Activated naive CD8-positive, alpha-beta T cell treated with anti-CD3 and anti-CD28 coated beads, Interleukin-2, amount 50 U/mL, for 24 hours (primary cell): Measurements from ENCODE around the gene CRIM1.
A peak's percentile ranks its signal among the peaks of the same experiment; 100 is the strongest.
"Not testable (repeated sequence)": the region's sequence is repeated elsewhere in the genome, so short reads cannot be mapped to it uniquely, and the experiment has no call there.

Experiments used
- ATAC-seq: fragments of 150-1000 bp; cut with Tn5 transposase; one replicate; pipeline ENCODE4 v1.10.0; 2021
- DNase-seq: peaks from one replicate; pipeline ENCODE4 v3.0.0; 2021
- H3K27ac Mint-ChIP-seq: one replicate; pipeline ENCODE4 v1.8.0; 2021; ENCODE audit warnings: mild to moderate bottlenecking, mixed read lengths
- H3K27me3 Mint-ChIP-seq: one replicate; pipeline ENCODE4 v1.8.0; 2021; ENCODE audit warnings: mixed read lengths
- H3K36me3 Mint-ChIP-seq: one replicate; pipeline ENCODE4 v1.8.0; 2021; ENCODE audit warnings: low read depth, mixed read lengths
- H3K4me1 Mint-ChIP-seq: one replicate; pipeline ENCODE4 v1.8.0; 2021; ENCODE audit warnings: mixed read lengths
- H3K4me3 Mint-ChIP-seq: one replicate; pipeline ENCODE4 v1.8.0; 2021; ENCODE audit warnings: mild to moderate bottlenecking, moderate library complexity, mixed read lengths
- H3K9me3 Mint-ChIP-seq: one replicate; pipeline ENCODE4 v1.8.0; 2021; ENCODE audit warnings: mixed read lengths

CRIM1 gene

DNA sequence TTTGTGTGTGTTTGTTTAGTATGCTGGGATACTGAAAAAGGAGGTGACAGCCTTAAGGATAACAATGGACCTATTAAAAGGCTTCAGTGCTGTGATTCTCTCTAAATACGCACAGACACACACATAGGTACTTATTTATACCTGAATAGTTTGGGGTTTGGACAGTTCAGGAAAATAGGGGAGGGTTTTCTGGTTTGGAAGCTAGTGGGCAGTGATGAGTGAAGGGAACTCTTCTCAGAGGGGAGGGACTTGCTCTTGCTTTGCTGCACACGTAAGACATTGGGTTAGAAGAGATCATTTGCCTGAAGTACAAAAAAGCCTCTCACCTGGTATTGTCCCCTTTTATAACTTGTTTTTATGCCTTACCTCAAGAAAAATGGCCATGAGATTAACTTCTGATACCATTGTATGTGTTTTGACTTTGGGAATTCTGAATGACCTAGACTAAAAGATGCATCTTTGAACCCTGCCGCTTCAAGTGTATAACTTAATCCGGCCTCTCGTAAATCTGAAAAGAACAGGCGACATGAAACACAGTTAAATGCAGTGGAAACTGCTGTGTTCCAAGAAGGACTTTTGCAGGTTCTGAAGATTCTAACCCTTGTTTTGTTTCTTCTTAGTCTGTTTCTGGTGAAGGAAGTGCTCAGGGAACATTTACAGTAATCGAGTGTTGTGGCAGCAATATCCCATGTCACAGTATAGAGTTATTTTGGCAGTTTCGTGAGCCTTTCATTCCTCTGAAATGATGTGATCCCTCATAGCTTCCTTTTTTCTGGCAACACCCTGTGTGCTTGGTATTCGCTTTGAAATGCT is 2.5 kb downstream of the CRIM1 start:
- DNase-seq (no peak), ATAC-seq (no peak)
- H3K27ac Mint-ChIP-seq = peak overlapping the region; percentile 86
- peaks cover 46% of the 10 kb centered on the region for H3K27me3 Mint-ChIP-seq
- H3K4me3 Mint-ChIP-seq = peak overlapping the region; percentile 95
- peaks cover 40% of the 10 kb centered on the region for H3K4me1 Mint-ChIP-seq
- peaks cover 2% of the 10 kb centered on the region for H3K36me3 Mint-ChIP-seq
- H3K9me3 Mint-ChIP-seq = no peaks in the 10 kb centered on the region

DNA sequence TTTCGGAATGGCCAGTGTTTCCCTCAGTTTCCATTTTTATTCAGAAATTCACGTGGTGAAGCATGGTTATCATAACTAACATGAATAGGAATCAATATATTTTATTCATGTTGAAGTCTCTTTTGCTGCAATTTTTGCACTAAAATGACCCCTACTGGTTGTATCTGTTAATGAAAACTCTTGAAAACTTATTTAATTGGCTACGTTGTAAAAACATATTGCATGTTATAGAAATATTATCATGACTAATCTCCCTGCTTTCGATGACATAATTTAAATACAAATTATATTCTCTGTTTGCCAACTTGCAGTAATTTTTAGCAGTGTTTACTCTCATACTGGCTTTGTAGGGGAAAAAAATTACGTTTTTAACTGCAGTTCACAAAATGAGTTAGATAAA is 3.5 kb downstream of the CRIM1 start:
- Mint-ChIP-seq H3K4me3 (peak overlapping the region; percentile 95), H3K4me1 (peaks cover 32% of the 10 kb centered on the region), H3K27ac (no peak overlapping the region), H3K36me3 (peaks cover 2% of the 10 kb centered on the region), H3K9me3 (no peaks in the 10 kb centered on the region), H3K27me3 (peaks cover 37% of the 10 kb centered on the region)
- no peak for DNase-seq
- ATAC-seq = no peak

DNA sequence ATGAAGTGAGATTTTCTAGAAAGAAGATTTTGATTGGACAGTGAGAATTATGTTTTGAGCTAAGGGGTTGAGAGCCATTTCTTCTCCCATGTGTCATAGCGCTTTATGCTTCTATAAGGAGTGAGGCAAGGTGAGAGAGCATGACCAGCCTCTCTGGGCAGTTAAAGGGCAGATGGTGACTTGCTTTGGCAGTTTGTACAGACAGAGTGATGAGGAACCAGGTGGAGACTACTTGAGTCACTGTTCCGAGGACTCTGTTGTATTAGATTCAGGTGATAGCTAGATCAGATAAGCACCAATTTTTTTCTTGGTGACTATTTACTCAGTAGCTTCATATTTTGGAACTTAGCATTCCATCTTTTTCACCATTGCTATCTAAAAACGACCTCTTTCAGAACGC is 4.5 kb downstream of the CRIM1 start:
- Mint-ChIP-seq H3K27ac (no peak overlapping the region), H3K4me1 (peaks cover 26% of the 10 kb centered on the region), H3K27me3 (peaks cover 29% of the 10 kb centered on the region), H3K4me3 (no peak overlapping the region), H3K36me3 (peaks cover 2% of the 10 kb centered on the region), H3K9me3 (no peaks in the 10 kb centered on the region)
- ATAC-seq (no peak), DNase-seq (no peak)

DNA sequence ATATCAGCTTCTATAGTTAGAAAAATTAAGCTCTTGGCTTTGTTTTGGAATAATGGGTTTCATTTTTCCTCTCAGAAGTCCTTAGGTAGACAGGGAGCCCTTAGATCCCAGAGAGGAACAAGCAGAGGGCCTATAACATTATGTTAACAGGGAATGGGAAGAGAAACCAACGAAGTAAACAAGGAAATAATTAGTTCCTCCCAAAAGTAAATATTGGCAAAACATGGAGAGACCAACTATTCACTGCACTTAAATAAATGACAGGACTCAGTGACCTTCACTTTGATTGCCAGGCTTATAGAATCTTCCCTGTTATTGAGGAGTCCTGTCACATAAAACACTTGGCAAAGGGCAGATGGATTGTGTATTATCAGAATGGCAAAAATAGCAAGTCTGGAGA is 5.3 kb downstream of the CRIM1 start:
- Mint-ChIP-seq H3K4me1 (peaks cover 28% of the 10 kb centered on the region), H3K27me3 (peaks cover 29% of the 10 kb centered on the region), H3K36me3 (peaks cover 2% of the 10 kb centered on the region), H3K4me3 (no peak overlapping the region), H3K27ac (no peak overlapping the region), H3K9me3 (no peaks in the 10 kb centered on the region)
- ATAC-seq (no peak), DNase-seq (no peak)

DNA sequence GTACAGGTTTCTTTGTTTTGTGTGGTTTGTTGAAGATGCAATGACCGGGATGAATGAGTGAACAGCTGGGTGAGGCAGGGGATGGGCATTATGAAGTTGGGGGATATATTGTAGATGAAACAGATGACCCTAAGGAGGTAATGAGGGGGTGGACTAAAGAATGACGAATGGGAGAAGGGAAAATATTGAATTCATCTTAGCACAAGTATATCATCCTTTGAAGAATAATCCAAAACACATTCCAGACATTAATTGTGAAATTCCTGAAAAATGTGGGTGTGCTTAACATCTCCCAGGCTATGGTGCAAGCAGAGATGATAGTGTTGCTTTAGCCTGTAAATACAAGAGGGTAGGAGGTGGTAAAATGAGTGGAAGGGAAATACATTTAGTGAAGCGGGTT is 5.8 kb downstream of the CRIM1 start:
- Mint-ChIP-seq H3K36me3 (peaks cover 2% of the 10 kb centered on the region), H3K9me3 (no peaks in the 10 kb centered on the region), H3K4me1 (peaks cover 28% of the 10 kb centered on the region), H3K4me3 (no peak overlapping the region), H3K27me3 (peaks cover 29% of the 10 kb centered on the region), H3K27ac (no peak overlapping the region)
- ATAC-seq = no peak
- DNase-seq = no peak

DNA sequence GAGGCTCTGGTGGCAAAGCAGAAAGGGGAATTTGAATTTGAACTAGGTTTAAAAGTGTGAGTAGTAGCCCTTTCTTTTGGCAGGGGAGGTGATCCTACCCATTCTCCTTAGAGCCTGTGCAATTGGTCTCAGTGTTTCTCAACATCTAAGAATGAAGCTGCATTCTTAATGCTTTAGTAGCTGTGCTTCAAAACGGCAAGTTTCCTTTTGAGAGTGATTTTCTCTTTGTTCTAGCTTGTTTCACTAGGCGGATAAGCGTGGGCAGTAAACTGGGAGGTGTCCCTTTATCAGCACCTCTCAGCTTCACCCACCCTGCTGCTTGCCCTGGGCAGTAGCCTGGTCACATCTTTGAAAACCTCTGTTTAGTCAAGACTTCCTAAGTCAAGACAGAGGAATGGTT is 6.7 kb downstream of the CRIM1 start:
- peaks cover under 1% of the 10 kb centered on the region for H3K36me3 Mint-ChIP-seq
- no peak overlapping the region for H3K27ac Mint-ChIP-seq
- peaks cover 29% of the 10 kb centered on the region for H3K27me3 Mint-ChIP-seq
- no peaks in the 10 kb centered on the region for H3K9me3 Mint-ChIP-seq
- ATAC-seq (no peak), DNase-seq (no peak)
- H3K4me1 Mint-ChIP-seq = peaks cover 24% of the 10 kb centered on the region
- H3K4me3 Mint-ChIP-seq = no peak overlapping the region

DNA sequence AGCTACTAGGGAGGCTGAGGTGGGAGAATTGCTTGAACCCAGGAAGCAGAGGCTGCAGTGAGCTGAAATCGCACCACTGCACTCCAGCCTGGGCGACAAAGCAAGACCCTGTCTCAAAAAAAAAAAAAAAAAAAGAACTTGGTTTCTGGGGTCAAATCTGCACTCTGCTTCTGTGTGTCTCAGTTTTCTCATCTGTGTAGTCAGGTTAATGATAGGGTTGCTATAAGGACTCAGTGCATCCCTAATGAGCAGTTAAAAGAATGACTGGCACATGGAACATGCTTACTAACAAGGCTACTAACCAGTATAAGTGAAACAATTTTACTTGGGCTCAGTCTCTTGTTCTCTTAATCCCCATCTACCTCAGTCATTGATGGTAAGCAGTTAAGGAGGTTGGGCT is 7.5 kb downstream of the CRIM1 start:
- H3K9me3 Mint-ChIP-seq, ATAC-seq, H3K36me3 Mint-ChIP-seq, DNase-seq, H3K27ac Mint-ChIP-seq, H3K4me3 Mint-ChIP-seq: not testable (repeated sequence)
- Mint-ChIP-seq H3K27me3 (peaks cover 23% of the 10 kb centered on the region), H3K4me1 (peaks cover 16% of the 10 kb centered on the region)

DNA sequence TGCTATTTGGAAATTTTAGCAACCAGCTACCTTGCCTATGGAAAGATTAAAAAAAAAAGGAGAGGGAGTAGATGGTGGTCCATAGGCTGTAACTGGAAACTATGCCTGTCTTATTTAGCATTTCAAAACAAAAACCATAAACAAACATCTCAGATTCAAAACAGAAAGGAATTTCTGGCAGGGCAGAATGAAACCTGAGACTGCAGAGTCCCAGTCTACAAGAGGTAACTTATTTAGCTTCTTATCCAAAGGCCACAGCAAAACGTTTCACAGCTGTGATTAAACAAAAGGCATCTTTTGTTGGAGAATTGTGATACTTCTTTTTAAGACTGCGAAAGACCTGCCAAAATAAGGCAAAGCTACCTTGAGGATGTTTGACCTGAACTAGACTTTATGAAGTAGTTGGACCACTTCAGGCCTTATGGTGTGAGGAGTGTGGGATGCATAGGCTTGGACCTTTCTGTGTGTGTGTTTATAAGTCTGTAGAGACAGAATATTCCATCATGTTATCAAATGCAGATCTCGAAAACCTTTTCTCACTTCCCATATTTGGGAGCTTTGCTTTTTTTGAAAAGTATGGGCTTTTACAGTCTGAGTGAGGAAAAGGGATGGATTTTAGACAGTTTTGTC is 11.0 kb downstream of the CRIM1 start:
- peaks cover 2% of the 10 kb centered on the region for H3K27me3 Mint-ChIP-seq
- no peaks in the 10 kb centered on the region for H3K36me3 Mint-ChIP-seq
- DNase-seq (no peak), ATAC-seq (no peak)
- H3K4me1 Mint-ChIP-seq = peaks cover 8% of the 10 kb centered on the region
- no peak overlapping the region for H3K4me3 Mint-ChIP-seq
- no peaks in the 10 kb centered on the region for H3K9me3 Mint-ChIP-seq
- no peak overlapping the region for H3K27ac Mint-ChIP-seq

DNA sequence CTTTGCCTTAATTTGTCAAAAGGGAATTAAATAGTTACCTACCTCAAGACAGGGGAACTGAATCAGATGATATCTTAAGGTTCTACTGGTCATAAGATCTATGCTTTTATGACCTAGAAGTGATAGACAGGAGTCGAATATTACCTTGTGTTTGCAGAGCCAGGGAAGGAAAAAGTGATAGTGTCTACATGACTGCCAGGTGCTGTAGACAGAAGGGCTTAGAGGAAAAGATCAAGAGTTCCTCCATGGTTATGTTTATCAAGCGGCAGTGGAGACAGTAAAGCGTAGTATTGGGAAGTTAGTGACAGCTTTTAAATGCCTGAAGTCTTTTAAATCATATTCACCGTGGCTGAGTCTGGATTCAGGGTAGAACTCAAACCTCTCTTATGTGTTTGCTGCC is 11.9 kb downstream of the CRIM1 start:
- Mint-ChIP-seq H3K27ac (no peak overlapping the region), H3K36me3 (no peaks in the 10 kb centered on the region), H3K4me3 (no peak overlapping the region), H3K27me3 (peaks cover 2% of the 10 kb centered on the region), H3K4me1 (peaks cover 10% of the 10 kb centered on the region), H3K9me3 (no peaks in the 10 kb centered on the region)
- DNase-seq = no peak
- no peak for ATAC-seq

DNA sequence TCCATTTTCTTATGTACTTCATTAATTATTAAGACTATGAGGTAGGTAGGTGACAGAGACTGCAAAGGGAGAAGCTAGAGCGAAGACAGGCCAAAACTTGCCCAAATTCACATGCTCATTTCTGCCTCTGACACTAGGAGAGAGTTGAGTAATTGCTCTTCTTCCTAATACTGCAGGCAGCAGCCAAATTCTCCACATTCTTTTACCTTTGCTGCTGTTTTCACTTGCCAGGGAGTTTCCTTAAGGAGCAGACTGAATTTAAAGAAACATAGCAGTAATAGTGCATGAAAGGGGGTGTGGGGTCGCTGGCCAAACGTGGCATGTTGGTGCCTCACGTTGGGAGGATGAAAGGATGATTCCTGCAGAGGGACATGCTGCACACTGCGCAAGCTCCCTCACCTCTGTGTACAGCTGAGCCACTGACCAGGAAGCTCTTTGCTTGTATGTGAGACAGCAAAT is 12.3 kb downstream of the CRIM1 start:
- Mint-ChIP-seq H3K4me1 (peaks cover 15% of the 10 kb centered on the region), H3K9me3 (no peaks in the 10 kb centered on the region), H3K4me3 (no peak overlapping the region), H3K27ac (no peak overlapping the region), H3K27me3 (peaks cover 2% of the 10 kb centered on the region), H3K36me3 (no peaks in the 10 kb centered on the region)
- ATAC-seq (no peak), DNase-seq (no peak)

DNA sequence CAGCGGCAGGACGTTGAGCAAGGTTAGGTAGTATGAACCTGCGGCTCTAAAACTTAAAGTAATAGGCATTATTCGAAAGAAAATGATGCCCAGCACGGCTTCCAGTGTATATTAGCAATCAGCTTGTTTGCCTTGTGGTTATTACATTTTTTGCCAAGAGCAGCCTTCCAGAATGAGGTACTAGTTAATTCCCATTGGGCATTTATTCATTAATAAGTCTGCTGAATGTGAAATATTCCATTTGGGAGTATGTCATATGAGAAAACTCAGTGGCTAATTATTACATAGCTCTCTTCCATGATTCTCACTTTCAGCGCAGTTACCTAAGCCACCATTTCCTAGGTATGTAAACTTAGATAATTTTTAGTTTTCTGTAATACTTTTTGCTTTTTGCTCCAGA is 12.9 kb downstream of the CRIM1 start:
- ATAC-seq (no peak), DNase-seq (no peak)
- Mint-ChIP-seq H3K36me3 (peaks cover 1% of the 10 kb centered on the region), H3K4me3 (no peak overlapping the region), H3K27ac (no peak overlapping the region), H3K27me3 (peaks cover 2% of the 10 kb centered on the region), H3K4me1 (peaks cover 20% of the 10 kb centered on the region), H3K9me3 (no peaks in the 10 kb centered on the region)

DNA sequence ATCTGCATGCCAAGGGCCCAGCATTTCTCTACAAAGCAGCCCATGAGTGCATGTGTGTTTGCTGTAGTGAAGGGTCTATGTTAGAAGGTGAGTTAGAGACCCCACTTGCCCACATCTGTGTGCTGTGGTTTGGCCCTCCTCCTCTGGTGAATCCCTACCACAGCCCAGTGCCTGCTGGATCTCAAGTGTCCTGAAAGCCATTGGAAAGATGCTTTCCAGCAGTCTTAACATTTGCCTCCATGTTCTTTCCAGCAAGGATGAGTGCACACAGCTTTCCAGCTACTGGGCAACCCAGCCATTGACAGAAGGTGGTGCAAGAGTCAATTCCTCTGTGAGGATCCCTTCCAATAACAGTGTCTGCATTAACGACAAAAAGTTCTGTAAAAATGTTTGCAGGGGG is 13.6 kb downstream of the CRIM1 start:
- DNase-seq = no peak
- ATAC-seq = no peak
- no peaks in the 10 kb centered on the region for H3K9me3 Mint-ChIP-seq
- H3K27ac Mint-ChIP-seq = no peak overlapping the region
- no peak overlapping the region for H3K4me3 Mint-ChIP-seq
- peaks cover 25% of the 10 kb centered on the region for H3K4me1 Mint-ChIP-seq
- H3K27me3 Mint-ChIP-seq = peaks cover 2% of the 10 kb centered on the region
- H3K36me3 Mint-ChIP-seq = peaks cover 1% of the 10 kb centered on the region

DNA sequence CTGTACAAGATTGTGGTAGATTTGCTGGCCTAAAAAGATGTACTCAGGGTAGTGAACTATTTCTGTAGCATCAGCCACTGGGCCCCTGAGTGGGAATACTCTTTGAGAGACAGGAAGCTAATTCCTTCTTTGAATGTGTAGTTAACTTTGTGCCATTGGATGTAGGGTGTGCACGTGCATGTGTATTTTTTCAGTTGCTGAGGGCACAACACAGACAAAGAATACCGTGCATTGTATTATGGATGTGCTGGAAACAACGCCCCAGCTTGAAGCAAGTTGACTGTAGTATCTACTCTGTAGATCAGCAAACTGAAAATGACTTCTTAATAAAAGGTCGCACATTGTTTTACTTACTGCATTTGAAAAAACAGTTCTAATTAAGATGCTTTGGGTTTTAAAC is 14.1 kb downstream of the CRIM1 start:
- Mint-ChIP-seq H3K4me3 (no peak overlapping the region), H3K27ac (no peak overlapping the region), H3K36me3 (peaks cover 1% of the 10 kb centered on the region), H3K4me1 (peaks cover 25% of the 10 kb centered on the region), H3K27me3 (no peaks in the 10 kb centered on the region), H3K9me3 (no peaks in the 10 kb centered on the region)
- DNase-seq = no peak
- no peak for ATAC-seq

DNA sequence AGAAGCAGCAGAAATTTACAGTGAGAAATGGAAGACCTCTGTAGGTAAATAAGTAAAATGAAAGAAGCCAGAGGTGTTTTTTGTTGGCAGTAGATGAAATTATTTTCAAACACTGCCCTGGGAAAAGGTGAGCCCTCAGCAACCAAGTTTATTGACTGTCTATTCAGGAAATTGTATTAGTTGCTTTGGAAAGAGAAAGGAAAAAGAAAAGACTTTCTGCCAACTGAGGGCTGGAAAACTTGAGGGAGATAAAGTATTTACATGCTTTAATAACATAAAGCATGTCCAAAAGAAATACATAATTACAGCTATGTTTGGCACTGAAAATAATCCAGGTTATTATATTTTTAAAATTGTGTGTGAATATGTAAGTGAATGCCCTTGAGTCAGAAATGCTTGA is 14.7 kb downstream of the CRIM1 start:
- Mint-ChIP-seq H3K4me3 (no peak overlapping the region), H3K27ac (no peak overlapping the region), H3K4me1 (peaks cover 25% of the 10 kb centered on the region), H3K27me3 (no peaks in the 10 kb centered on the region), H3K36me3 (peaks cover 1% of the 10 kb centered on the region), H3K9me3 (no peaks in the 10 kb centered on the region)
- no peak for DNase-seq
- no peak for ATAC-seq

DNA sequence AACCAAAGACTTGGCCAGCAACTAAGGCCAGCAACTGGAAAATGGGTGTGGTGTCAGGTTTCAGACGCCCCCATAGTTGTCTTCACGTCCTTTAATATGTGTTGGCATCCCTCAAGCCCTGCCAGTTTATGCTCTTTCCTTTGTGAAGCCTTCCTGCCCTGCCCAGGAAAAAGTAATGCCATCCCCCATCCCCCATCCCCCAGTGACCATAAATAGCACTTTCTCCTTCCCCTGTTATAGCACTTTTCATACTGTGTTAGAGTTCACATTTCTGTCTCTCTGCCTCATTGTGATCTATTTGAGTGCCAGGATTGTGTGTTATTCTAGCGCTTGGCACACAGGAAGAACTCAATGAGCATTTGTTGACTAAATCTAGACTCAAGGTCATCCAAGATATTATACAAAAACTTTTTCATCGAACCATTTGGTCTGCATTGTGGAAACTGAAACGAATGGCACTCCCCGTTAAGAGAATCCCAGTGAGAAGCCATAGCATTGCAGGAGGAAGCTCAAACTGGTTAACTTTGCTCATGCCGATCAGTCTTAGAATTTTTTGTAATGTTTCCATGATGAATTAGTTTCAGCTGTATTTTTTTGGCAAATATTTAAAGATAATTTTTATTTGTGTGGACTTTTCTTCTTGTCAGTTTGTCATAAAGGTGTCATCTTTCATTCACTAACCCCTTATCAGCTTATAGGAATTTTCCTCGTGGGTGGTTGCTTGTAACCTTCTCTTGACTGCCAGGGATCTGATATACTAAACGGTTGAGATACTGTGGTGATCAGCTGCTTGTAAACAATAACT is 15.7 kb downstream of the CRIM1 start:
- H3K4me1 Mint-ChIP-seq = peaks cover 25% of the 10 kb centered on the region
- H3K27me3 Mint-ChIP-seq = no peaks in the 10 kb centered on the region
- H3K36me3 Mint-ChIP-seq = peaks cover 1% of the 10 kb centered on the region
- DNase-seq (no peak), ATAC-seq (no peak)
- H3K4me3 Mint-ChIP-seq = no peak overlapping the region
- H3K27ac Mint-ChIP-seq = no peak overlapping the region
- no peaks in the 10 kb centered on the region for H3K9me3 Mint-ChIP-seq
